Measurements from ENCODE around the gene CNTNAP3B.
"Not testable (repeated sequence)": the region's sequence is repeated elsewhere in the genome, so short reads cannot be mapped to it uniquely, and the experiment has no call there.

CNTNAP3B gene

DNA sequence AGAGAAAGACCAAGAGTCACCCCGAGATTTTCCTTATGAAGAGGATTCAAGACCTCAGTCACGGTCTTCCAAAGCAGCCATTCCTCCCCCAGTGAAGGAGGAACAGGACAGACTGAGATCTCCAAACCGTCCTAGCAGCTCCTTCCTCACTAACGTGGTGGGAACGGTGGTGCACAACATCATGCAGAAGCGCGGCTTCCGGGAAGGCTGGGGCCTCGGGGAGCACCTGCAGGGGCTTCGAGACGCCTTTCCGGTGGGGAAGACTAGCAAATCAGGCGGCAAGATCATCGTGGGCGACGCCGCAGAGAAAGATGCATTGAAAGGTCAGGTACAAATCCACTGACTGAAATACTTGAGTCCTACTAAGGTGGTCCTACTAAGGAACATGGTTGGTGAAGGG, 154.3 kb downstream of the CNTNAP3B start:
- not testable (repeated sequence) for DNase-seq

DNA sequence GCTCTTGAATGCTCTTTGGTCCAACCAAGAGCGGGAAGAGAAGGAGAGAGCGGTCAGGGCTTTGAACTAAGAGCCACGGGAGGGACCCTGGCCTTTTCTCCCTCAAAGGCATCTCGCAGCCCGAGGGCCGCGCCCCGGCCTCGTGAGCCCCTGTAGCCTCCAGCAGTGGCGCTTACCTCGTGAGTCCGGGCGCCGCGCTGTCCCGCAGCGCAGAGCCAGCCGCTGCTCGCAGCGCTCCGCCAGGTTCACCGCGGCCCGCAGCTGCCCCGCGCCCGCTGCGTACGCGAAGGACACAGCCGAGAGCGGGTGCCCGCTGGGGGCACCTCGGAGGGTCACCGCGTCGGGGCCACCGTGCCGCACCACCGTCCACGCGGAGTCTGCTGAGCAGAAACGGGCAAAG, 176.2 kb downstream of the CNTNAP3B start:
- DNase-seq, result not testable (repeated sequence)

DNA sequence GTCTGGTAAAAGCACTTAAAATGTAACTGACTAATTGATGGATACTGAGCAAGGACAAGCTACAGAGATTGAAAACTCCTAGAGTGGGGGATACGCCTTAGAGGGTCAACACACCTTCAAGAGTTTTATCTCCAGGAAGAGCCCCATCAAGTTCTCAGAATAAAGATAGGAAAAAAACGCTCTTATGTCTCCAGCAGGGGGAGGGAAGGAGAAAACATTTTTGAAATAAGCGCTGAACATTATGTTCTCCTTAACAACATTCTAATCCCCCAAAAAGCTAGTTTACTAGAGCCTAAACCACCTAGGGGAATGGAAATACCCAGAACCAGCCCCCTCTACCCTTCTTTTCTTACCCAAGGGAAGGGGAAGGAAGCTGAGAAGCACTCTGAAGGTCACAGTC, 187.5 kb downstream of the CNTNAP3B start:
- not testable (repeated sequence) for DNase-seq

DNA sequence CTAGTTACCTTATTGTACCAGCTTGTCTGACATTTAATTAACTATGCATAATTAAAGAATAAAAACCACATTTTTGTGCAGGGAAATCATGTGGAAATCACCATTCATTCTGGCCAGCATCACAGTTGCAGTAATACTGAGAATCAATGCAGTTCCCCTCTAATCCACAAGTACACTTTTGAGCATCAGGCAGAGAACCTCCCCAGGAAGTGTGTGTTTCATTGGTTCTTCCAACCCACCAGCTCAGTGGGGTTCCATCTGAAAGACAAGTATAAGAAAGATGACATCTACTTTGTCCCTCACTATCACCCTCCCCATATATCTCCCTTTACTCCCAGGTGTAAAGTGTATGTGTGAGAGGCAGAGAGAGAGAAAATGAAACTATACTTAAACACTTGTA, 191.1 kb downstream of the CNTNAP3B start:
- DNase-seq, result not testable (repeated sequence)

DNA sequence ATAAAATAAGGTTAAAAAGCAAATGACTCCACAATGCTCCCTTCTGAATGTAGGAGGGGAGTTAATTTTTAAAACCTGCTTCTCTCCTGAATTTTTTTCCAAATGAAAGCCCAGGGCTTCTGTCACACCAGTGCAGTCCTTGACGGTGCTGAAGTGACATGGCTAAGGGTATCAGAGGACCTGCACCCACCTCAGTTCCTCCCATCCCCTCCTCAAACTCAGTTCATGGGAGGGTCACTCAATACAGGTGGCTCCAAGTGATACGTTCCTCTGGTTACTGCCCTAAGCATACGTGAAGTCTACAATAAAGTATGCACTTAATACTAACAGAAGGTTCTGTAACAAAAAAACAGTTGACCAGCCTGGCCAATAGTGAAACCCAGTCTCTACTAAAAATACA, 193.5 kb downstream of the CNTNAP3B start:
- DNase-seq, result not testable (repeated sequence)

DNA sequence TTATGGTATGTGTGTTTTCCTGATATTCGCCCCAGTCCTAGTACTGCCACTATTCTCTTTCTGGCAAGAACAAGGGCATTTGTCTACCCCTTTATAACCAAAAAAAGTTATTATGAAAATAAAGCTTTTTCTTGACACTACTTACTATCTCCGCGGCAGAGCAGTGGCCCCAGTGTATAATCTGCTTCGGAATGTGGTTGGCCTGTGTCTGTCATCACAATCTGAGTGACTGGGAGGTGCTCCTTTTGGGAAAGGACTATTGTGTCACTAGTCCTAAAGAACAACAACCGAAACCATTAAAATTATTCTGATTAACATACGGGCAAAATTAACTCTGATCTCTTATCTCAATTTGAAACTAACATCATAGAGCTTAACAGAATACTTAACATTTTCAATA, 200.1 kb downstream of the CNTNAP3B start:
- DNase-seq, result not testable (repeated sequence)

DNA sequence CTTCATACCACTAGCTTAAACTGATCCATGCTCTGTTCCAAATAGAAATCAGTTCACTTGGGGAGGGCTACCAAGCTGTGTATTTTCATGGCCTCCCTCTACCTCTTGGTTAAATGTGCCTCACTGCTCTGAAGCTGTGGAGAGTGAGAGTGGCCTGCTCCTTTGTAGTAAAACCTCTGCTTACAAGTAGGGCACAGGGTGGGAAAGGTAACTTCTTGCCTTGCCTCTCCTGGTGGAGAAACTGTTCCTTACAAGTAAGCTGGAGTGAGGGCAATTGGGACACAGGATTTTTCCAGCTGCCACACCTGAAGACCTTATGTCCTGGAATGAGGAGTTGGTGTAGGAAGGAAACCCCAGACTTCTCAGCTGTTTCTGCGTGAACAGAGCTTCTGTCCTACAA, 211.9 kb downstream of the CNTNAP3B start:
- not testable (repeated sequence) for DNase-seq

DNA sequence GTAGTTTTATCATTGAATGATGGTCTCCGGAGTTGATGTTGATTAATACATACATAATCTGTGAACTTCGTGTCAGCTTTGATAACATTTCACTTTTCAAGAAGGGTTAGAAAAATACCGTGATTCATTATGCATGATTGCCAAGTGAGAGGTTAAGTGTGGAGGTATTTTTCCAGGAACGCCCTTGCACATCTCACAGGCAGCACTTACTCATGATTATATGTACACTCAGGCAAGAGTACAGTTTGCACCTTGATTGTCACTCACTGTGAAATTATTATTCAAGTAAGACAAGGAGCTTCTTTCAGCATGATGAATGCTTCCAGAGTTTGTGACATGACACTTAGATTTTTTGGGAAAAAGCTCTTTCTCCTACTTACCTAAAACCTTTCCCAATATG, 223.7 kb downstream of the CNTNAP3B start:
- DNase-seq, result not testable (repeated sequence)

DNA sequence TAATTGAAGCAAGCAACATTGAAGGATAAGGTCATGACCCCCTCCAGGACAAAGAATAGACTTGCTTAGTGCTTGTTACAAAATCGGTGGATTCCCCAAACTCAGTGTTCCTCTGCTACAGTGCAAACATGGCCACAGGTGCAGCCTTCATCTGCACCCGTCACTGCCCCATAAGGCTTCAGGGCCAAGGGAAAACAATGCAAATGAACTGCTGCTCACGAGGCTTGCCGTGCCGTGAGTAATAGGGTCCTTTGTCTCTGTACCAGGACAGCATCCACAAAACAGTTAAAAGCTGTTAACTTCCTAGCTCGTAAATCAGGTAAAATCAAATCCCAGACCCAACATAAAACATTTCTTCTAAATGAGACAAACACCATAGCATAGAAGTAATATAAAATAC, 226.5 kb downstream of the CNTNAP3B start:
- not testable (repeated sequence) for DNase-seq

DNA sequence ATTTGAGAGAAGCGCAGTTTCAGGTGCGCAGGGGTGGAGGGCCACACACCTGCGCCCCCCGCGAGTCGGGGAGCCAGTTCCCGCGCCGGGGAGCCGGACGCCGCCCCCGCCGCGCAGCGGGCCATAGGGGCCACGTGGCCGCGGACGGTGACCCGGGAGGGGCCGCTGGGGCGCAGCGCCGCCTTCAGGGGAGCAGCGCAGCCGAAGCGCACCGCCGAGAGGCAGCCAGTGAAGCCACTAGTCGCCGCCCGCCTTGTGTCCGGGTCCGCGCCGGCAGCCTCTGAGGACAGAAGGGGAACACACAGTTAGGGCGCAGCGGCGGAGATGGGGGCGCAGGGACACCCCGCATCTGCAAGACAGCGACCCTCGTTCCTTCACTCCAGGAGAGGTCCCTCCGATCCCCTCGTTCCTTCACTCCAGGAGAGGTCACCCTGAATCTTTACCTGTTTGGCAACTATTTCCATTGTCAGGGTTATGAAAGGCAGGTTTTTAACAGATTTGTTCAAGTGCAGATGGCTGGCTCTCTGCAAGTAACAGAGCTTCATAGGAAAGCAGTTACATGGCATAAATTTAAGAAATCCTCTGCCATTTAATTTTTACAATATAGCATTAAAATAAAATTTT, 230.4 kb downstream of the CNTNAP3B start:
- not testable (repeated sequence) for DNase-seq

DNA sequence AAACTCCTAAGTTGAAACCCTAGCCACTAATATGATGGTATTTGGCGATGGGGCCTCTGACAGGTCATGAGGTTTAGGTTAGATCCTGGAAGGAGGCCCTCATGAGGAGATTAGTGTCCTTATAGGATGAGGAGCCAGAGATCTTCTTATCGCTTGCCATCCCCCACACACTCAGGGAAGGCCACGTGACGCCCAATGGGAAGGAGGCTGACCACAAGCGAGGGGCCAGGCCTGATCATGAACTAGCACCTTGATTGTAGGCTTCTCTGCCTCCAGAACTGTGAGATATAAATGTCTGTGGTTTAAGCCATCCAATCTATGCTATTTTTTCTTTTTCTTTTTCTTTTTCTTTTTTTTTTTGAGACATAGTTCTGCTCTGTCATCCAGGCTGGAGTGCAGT, 254.7 kb downstream of the CNTNAP3B start:
- DNase-seq, result not testable (repeated sequence)

DNA sequence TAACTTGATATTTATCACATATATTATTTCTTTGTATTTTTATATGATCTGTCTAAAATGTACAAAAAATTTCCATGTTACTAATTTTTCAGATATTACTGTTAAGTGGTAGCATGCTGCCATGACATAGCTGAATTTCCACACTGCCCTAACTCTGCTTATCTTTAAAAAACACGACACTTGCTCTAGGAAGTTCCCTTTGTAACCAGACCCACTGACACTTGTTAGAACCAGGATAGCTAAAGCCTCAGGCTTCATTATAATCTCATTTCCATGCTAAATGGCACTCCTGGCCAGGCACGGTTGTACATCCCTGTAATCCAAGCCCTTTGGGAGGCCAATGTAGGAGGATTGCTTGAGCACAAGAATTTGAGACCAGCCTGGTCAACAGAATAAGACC, 273.8 kb downstream of the CNTNAP3B start:
- not testable (repeated sequence) for DNase-seq

DNA sequence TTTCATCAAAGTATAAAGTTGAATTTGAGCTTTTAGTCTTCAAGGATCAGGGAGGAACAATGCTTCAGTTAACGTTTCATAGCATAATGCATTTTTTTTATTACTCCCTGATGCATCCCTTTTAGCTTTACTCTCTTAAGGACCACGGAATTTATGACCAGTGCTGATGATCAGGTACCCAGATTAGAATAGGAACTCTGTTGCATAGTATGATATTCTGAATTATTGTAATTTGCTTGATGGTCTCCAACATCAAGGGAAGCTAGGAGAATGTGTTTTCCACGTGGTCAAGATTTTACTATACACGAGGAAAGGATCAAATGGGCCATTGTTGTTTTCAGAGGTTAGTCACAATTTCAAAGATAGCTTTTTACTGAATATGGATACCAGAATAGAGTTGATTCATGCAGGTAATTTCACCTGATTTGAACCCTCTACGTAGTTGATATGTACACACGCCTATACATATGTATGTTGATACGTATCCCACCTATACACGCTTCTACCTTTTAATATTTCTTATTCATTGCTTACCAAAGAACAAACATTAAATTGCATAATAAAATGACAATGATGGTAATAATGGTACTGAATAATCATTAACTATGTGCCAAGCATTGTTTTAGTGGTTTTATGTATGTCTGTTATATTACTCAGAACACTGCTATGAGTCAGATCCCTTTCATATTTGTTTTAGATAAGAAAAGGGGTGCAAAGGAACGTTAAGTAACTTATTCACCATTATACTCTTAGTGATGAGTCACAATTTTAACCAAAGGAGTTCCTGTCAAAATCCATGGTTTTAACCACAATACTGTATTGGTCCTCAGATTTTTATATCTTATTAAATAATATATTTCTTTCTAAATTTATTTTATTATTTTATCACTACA, 277.1 kb downstream of the CNTNAP3B start:
- not testable (repeated sequence) for DNase-seq

DNA sequence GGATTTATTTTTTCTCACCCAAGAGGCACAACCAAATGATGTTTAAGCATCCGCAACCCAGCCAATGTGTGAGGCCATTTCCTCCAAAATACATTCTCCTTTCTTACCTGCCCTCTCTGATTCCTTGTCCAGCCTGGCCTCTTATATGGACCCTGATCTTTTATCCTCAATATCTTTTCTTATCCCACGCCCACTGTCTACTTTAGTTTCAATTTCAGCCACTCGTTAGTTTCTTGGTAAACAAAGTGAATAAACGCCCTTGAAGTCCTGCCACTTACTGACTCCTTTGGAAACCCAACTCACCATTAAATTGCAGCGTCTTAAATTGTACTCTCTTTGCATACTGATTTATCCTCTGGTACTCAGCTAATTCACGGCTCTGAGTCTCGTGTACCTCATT, 281.4 kb downstream of the CNTNAP3B start:
- not testable (repeated sequence) for DNase-seq

Data from NCI-H1105 treated with DMSO at 0.1 percent for 48 hours (cell line).